Measurements from ENCODE around the gene CLEC2B.

CLEC2B gene

DNA sequence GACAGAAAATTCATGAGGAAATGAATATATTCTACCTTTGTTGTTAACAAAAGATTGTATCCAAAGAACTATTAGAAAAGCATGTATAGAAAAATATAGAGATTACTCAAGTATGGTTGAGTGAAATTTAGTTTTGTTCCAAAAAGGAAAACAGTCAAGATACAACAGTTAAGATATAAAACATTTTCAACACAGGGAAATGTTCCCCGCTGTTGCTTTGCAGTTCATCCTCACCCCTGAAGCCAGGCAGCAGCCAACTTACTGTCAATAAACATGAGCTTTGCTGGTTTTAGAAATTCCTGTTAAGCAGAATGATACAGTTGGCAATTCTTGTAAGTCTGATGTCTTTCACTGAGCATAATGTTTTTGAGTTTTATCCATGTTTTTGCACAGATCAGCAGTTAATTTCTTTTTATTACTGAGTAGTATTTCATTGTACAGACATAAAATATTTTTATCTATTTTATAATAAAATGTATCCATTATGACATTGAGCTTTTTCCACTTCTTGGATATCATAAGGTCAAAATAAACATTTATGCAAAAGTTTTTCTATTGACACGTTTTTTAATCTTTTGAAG is 1.2 kb upstream of the CLEC2B start:
- no peak for DNase-seq (ENCODE audit: extremely low read depth in 1 of 2, low read depth in 1 of 2)

DNA sequence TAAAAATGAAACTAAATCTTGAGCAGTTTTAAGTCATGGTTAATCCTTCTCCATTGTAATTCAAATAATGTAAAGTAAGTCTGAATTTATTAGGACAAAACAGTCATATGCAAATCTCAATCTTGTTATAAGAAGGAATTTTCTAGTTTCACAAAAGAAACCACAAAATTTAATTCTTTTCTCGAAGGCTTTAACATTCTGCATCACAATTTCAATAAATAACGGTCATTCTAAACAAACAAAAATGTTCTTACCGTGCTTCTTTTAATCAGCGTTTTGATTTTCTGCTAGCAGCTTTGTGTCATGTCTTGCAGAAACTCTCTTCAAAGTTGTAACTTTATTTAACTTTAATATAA is 225 bp downstream of the CLEC2B start:
- no peak for DNase-seq (ENCODE audit: extremely low read depth in 1 of 2, low read depth in 1 of 2)

DNA sequence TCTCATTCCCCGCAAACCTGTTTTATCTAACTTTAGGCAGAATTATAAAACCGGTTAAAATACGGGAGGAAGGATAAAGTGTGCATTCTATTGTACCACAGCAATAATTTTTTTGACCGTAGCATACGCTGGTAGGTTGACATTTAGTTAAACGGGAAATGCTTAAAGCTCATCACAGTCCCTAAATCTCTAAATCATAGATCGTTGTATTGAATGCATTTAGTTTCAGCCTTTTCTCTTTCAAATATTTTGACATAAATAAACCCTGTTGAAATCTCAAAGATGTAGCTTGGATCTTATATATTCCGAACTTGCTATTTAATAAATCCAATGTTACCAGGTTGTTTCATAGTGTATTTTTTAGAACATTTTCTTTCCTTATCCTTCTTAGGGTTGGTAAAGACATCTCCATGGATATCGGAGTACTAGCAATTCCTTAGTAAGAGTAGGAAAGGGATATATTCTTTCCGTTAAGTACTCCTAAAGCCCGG is 798 bp downstream of the CLEC2B start:
- DNase-seq (ENCODE audit: extremely low read depth in 1 of 2, low read depth in 1 of 2): no peak

DNA sequence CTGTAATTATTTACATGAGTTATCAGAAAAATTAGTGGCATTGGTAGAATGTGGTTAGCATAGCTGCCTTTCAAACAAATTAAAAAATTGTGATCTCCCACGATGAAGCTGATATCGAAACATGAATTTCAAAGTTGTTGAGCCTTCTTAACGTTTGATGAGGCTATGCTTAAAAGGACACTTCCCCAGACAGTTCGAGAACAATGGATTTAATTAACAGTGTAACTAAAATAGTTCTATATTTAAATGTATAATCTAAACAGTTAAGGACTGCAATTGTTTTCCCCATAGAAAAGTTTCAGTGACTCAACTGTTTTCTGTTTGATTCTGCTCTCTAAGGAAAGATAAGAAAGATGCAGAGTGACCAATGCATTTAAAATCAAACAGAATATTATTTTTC is 1.6 kb downstream of the CLEC2B start:
- DNase-seq (ENCODE audit: extremely low read depth in 1 of 2, low read depth in 1 of 2): no peak

DNA sequence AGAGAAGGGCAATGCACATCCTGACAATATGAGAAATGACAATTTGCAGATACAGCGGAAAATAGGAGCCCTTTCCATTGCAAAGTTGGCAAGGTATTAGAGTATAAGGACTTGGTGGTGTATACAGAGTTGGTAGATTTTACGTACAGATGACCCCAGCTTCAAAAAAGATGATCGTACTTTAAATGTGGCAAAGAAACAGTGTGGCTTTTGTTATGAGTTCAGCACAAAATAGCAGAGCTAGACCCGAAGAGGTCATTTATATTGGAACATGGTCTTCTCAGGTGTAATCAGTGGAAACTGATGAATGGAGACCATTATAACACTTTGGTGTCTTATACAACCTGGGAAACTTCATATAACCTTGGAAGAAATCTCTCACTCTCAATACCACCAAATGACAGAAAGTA is 2.3 kb downstream of the CLEC2B start:
- DNase-seq (ENCODE audit: extremely low read depth in 1 of 2, low read depth in 1 of 2): no peak

DNA sequence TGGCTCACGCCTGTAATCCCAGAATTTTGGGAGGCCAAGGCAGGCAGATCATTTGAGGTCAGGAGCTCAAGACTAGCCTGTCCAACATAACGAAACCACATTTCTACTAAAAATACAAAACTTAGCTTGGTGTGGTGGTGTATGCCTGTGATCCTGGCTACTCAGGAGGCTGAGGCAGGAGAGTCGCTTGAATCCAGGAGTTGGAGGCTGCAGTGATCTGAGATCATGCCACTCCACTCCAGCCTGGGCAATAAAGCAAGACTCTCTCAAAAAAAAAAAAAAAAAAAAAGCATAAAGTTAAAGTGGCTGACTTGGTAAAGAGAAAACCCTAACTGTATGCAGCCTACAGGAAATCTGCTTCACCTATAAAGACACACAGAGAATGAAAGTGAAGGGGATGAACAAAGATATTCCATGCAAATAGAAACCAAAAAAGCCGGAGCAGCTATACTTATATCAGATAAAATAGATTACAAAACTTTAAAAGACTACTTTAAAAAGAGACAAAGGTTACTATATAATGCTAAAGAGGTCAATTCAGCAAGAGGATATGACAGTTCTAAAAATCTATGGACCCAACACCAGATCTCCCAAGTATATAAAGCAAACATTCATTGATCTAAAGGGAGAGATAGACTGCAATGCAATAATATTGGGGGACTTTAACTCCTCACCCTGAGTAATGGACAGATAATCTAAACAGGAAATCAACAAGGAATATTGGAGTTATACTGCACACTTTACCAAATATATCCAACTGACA is 4.1 kb downstream of the CLEC2B start:
- DNase-seq (ENCODE audit: extremely low read depth in 1 of 2, low read depth in 1 of 2): no peak

DNA sequence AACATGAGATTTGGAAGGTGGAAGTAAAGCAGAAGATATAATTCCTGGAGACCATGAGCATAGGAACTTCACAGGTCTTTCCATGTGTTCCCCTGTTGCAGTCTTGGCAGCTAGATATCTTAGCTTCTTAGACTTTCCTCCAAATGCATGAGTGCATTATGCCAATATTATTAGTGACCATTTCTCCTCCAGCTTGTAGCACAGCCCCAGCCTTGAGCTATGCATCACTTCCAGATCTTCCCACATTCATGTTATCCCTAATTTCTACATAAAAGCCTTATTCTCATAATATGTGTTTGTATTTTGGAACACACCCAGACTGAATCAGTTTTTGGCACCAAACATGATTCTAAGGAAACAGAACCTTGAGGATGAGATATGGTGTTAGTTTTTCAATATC is 11.0 kb downstream of the CLEC2B start:
- DNase-seq (ENCODE audit: extremely low read depth in 1 of 2, low read depth in 1 of 2): no peak

DNA sequence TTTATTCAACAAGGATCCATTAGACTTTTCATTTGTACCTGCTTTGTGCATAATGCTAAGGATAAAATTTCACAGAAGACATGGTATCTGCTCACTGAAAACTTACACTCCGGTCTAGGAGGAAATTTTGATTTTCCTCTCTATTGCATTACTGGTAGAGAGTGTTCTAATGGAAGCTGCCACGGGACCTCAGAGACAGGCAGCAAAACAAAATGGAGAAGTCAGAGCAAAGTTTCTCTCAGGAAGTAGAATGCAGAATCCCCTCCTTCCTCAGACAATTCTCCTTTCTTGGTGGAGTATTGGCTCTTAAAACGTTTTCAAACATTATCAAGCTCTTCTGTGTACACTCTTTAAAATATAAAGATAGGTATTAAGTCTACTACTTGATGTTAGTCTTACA is 12.3 kb downstream of the CLEC2B start:
- DNase-seq (ENCODE audit: extremely low read depth in 1 of 2, low read depth in 1 of 2): no peak

DNA sequence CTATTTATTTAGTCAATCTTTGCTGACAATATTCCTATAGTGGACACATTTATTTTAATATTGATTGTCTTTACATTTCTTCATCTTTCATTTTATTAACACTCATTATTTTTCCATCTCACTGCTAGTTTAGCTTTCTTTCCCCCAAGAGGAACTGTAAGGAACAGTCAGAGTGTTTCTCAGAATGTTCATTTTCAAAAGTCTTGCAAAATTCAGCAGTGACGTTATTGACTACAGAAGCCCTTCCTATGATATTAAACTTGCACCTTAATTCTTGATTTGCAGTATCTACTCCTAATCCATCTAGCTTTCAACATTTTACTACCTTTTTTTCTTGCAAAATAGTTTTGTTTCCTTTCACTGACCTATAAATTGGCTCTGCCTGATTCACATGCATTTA is 13.0 kb downstream of the CLEC2B start:
- DNase-seq (ENCODE audit: extremely low read depth in 1 of 2, low read depth in 1 of 2): no peak

DNA sequence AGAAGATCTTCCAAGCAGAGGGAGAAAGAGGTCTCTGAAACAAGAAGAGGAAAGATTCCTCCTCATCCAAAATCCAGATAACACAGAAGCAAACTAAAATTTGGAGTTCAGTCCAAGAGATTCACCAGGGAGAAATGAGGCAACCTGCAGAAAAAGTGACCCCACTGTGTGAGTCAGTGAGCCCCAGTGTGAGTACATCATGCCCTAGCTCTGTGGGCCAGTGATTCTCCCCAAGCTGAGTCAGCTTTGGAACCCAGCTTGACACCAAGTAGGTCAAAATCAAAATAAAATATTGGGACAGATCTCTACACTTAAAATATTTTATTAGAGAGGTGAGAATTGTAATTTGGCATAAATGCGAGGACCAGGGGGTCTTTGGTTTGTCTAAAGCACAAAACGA is 17.2 kb downstream of the CLEC2B start:
- DNase-seq (ENCODE audit: extremely low read depth in 1 of 2, low read depth in 1 of 2): no peak

DNA sequence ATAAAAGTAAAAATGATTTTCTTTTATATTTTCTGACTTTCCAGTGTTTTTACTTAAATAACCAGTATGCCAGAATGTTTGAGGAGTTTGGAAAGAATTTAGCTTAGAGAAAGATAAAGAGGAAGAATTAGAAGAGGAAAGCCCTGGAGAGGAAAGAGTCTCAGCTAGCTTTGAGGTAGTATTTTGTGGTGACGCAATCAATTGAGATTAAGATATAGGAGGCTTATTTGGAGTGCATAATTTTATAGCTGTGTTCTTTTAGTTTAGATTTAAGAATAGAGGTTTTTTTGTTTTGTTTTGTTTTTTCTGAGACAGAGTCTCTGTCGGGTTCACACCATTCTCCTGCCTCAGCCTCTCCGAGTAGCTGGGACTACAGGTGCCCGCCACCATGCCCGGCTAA is 18.1 kb downstream of the CLEC2B start:
- DNase-seq (ENCODE audit: extremely low read depth in 1 of 2, low read depth in 1 of 2): no peak

DNA sequence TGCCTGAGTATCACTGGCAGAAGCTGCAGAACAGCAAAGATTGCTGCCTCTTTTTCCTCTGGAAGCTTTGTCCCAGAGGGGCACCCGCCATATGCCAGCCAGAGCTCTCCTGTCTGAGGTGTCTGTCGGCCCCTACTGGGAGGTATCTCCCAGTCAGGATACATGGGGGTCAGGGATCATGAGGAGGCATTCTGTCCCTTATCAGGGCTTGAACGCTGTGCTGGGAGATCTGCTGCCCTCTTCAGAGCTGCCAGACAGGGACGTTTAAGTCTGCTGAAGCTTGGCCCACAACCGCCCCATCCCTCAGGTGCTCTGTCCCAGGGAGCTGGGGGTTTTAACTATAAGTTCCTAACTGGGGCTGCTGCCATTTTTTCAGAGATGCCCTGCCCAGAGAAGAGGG is 20.3 kb downstream of the CLEC2B start:
- DNase-seq (ENCODE audit: extremely low read depth in 1 of 2, low read depth in 1 of 2): no peak

DNA sequence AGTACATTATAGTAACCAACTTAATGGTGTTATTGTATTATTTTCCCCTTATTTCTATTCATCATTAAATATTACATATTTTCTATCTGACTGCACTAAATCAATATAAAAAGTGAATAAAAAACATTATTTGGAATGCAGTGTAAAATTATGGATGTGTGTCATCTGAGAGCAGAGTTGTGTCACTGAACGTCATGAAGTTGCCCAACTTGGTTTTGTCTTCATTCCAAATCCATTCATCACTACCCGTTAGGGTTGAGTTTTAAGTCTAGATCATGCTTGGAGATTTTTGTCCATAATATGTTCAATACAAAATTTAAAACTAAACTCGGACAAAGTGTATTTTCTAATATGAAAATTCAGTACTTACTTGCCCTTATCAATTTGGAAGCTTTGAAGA is 25.7 kb downstream of the CLEC2B start:
- no peak for DNase-seq (ENCODE audit: extremely low read depth in 1 of 2, low read depth in 1 of 2)

DNA sequence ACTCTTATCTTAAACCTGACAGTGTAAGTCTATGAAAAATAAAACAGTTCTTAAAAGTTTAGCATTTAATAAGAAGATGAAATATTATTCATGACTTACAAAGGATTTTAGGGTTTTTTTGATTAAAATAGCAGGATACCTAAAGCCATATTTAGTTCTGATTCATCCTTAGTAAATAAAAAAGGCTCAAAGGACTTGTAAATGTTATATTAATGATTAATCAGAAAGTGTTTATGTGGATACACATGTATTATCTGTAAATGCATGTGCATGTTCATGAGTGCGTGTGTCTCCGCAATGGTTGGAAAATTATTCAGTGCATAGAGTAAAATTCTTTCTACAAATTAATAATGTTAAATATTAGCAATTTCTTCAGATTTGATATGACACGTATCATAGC is 37.4 kb downstream of the CLEC2B start:
- DNase-seq (ENCODE audit: extremely low read depth in 1 of 2, low read depth in 1 of 2): no peak

DNA sequence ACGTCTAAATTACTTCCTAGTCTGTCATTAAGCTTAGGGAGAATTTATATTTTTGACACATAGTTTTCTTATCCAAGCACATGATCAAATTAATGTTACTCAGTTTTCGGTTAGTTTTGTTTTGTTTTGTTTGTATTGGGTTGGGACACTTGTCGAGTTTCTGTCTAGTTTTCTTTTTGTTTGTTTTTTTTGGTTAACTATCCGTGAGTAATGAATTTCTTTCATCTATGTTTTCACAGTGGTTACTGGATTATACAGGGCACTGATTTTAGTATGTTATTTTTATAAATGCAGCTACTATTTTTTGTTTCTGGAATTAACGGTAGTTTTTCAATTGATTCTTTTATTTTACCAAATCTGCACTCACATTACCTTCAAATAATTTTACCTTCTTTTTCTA is 39.2 kb downstream of the CLEC2B start:
- no peak for DNase-seq (ENCODE audit: extremely low read depth in 1 of 2, low read depth in 1 of 2)

DNA sequence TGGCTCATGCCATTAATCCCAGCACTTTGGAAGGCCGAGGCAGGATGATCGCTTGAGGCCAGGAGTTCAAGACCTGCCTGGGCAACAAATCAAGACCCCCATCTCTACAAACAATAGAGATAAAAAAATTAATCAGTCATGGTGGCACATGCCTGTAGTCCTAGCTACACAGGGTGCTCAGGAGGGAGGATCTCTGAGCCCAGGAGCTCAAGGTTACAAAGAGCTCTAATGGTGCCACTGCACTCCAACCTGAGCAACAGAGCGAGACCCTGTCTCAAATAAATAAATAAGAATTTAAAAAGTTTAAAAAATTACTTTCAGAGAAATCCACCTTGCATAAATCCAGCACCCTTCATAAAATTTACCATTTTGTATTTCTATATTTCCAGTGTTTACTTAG is 39.7 kb downstream of the CLEC2B start:
- DNase-seq (ENCODE audit: extremely low read depth in 1 of 2, low read depth in 1 of 2): no peak

DNA sequence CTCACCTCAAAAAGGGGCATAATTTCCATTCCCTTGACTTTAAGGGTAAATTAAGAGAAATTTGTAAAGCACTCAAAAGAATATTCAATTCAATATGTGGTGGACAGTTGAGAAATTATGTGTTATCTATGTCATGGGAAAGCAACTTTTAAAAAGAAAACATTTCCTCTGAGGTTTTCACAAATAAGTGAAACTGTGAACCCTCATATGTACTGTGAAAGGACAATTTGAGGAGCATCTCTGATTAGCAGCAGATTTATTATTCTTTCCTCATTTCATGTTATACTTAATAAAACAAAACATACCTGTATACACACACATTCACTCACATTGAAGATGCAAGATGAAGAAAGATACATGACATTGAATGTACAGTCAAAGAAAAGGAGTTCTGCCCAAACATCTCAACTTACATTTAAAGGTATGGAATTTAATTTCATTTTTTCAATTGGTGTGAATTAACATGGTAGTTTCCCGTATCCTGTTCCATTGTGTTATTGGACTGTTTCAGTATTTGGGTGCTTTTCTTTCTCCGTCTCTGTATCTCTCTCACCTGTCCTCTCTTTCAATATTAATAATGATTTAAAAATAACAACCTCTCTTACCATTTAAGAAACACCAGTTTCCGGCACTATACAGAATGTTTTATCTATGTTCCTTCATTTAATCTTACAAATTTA is 41.8 kb downstream of the CLEC2B start, which contains the start of gene KLRF1:
KLRF1 (plus strand) TSS at position 273 of the 680 bp plus-strand sequence; CDS start at position 337, 64 bp downstream.
- no peak for DNase-seq (ENCODE audit: extremely low read depth in 1 of 2, low read depth in 1 of 2)

DNA sequence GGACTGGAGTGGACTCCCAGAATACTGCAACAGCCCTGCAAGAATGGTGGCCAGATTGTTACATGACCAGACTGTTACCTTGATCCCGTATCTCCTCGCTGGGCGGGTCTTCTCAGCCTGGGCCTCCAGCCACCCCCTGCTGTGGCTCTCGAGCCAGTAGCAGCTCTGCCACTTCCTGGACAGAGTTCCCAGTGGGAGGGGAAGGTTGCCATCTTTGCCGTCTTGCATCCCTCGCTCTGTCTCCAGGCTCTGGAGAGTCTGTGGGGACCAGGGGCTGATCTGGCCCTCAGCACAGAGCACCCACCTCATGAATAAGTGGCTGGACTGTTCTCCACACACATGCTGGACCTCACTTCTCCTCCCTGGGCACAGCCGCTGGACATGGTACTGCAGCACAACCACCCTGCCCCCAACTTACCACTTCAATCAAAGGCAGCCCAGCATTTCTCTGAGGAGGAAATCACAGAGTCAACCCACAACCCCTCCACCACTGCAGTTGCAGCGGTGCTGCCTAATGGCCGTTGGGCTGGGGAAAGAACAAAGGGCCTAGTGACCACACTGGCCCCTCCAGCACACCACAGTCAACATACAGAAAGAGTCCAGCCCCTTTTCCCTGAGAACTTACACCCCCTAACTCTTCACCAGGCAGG is 48.7 kb downstream of the CLEC2B start:
- DNase-seq (ENCODE audit: extremely low read depth in 1 of 2, low read depth in 1 of 2): no peak

DNA sequence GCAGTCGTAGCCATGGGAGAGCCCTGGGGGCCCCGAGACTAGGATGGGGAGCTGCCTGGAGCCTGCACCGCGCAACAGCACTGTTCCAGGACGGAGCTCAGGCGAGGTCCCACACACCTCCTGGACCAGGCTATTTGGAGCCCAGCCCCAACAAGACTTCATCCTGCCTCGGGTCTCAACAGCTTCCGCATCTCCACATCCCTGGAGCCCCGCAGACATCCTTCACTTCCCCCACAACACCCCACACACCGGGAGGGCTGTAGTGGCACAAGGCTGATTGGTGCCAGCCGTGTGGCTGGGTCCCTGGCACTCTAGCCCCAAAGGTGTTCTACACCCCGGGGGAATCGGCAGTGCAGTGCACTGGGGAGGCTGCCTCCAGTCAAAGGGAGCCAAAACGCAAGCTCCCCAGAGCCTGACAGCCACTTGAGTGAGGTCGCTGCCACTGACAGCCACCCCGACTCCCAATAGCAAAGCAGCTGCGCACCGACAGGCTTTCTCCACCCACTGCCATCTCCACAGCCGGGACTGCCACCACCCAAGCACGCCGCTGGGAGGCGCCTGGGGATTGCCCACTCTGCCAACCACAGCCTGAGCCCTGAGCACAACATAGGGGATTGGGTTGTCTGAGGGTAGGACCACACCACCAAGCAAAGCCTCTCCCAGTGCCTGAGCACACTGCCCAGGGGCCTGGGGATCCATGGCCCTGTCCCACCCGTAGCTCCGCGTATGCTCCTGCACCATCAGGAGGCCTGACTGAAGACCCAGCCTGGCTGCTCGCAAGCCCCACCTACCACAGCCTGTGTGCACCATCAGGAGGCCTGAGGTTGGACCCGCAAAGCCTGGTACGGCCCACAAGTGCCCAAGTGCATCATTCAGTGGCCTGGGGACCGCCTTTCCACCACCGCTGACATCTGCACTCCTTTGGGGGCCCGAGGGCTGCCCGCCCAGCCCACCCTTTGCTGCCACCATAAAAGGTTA is 55.0 kb downstream of the CLEC2B start:
- DNase-seq (ENCODE audit: extremely low read depth in 1 of 2, low read depth in 1 of 2): peak; percentile 78 to 85

DNA sequence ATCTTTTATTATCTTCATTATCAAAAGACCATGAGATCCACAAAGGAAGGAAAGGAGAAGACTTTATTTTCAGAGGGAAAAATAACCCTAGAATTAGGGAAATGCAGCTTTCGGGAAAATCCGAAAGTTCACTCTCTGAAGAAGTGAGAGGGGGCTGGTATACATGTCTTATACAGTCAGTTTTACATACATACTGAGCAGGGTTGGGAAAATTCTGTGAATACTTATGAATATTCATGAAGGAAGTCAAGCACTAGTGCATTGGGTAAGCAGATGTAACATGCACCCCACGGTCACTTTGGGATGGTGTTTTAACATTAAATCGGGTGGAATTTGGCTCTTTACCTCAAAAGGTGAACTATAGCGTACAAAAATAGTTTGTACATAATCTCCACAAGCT is 57.5 kb downstream of the CLEC2B start:
- DNase-seq (ENCODE audit: extremely low read depth in 1 of 2, low read depth in 1 of 2): no peak
